Activated effector memory CD4-positive, alpha-beta T cell treated with Interleukin-2 at 50 U/mL for 16 hours (primary cell): ENCODE data around the gene MDM4.

Source experiments
- DNase-seq: peaks from one replicate; pipeline ENCODE4 v3.0.0-alpha.2; 2020

The MDM4 gene

DNA sequence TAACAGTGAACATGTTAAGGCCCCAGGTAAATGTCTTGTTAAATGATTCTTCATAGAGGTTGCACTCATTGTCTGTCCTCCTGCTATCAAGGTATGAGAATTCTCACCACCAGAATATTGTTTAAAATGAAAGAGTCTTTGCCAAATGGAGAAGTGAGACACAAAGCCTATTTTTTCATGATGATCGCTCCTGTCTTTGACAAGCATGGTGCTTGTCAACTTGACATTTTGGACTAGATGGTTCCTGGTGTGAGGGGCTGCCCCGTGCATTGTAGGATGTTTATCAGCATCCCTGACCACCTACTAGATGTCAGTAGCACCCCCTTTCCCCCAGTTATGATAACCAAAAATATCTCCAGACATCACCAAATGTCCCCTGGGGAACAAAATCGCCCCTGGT is 65.6 kb downstream of the MDM4 start:
- no peak for DNase-seq

- DNase-seq, result no peak
Measured at GRCh38 chr1:204583909-204584632, 67.9 kb downstream of the MDM4 start.

DNA sequence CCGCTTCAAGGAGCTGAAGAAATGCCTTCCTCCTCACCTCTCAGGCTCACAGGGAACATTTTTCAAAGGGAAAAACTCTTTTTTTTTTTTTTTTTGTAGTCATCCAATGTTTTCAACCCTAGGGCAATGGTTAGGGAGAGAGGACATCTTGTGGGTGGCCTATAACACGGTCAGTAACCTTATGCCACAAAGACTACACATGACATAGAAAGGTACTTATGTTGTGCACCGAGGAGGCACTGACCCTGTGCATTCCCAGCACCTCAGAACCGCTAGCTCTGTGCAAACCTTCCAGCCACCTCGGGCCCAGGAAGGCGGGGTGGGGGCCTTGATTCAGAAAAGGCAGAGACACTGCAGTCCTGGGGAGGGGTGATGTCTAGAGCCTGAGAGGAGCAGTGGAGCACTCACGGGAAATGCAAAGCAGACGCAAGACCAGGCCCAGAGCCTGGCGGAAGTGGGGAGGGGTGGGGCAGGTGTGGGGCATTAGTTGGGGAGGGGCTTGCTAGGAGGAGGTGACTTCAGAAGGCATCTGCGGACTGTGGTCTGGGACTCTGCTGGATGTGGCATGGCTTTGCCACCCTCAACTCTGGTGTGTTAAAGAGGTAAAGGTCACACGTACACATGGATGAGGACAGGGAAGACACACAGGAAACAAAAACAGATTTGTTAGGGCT is 68.6 kb downstream of the MDM4 start:
- DNase-seq, result no peak

- DNase-seq, result no peak
Measured at GRCh38 chr1:204587621-204588020, 71.4 kb downstream of the MDM4 start.

DNA sequence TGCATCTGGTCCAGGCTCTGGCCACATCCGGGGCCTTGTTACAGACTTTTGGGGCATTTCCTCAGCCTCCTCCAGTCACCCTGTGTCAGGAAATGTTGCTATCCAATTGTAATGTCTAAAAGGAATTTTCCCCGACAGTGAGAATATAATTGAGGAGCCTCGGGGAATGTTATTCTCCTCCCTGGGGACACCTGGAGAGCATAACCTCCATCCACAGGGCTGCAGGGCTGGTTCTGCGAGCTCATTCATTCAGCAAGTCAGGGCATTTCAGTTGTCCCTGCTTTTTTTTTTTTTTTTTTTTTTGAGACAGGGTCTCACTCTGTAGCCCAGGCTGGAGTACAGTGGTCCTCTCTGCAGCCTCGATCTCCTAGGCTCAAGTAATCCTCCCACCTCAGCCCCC is 72.6 kb downstream of the MDM4 start:
- no peak for DNase-seq

DNA sequence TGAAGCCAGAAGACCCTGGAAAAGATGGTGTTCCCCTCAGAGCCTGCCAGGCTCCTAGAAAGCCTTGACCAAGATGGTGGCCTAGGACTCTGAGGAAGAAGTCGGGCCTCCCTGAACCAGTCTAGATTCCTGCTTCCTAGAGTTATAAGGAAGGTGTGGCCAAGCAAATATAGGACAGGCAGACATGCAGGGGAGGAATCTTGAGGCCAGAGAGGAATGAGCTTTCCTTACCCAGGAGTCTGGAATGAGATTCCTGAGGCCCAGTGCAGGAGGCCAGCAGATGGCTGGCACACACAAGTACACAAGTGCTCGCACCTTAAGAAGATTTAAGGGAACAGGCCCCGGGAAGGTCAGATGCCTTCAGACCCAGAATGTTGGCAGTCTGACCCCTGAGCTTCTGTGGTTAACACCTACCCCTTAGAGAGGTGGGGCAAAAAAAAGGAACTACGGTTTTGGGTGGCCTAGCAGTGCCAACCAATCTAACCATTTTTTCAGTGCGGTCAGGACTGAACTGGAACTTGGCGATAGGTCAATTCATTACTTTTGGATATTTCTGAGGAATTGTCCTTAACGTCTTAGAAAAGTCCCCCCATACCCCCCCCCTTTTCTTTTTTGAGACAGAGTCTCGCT is 73.3 kb downstream of the MDM4 start:
- DNase-seq, result no peak

- DNase-seq, result no peak
Measured at GRCh38 chr1:204591473-204592090, 75.4 kb downstream of the MDM4 start.

GRCh38 chr1:204592246-204592948 is 76.2 kb downstream of the MDM4 start:
- DNase-seq, result no peak

DNA sequence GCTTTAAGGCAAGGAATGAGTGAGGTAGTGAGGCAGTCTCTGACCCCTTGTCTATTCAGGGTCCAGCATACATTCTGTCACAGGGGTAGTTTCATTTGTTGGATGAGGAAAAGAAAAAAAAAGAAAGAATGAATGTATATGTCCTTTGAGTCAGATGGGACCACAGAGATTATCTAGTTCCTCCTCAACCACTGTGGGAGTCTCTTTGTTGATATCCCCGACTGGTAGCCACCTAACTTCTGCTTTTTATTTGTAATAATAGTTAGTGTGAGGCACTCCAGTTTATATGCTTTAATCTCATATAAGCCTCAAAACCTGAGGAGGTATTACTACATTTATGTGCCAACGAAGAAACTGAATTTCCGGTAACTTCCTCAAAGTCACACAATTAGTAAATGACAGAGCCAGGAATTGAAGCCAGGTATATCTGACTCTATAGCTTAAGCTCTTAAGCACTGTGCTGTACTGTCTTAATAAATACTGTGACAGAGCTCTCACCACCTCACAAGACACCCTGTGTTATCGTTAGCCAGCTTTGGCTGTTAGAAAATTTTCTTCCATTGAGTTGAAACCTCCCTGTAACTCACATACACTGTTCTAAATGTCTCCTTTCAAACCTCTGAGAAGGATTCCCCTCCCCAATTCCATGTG is 82.2 kb downstream of the MDM4 start:
- no peak for DNase-seq

GRCh38 chr1:204599098-204599497 is 82.9 kb downstream of the MDM4 start:
- DNase-seq, result no peak

DNA sequence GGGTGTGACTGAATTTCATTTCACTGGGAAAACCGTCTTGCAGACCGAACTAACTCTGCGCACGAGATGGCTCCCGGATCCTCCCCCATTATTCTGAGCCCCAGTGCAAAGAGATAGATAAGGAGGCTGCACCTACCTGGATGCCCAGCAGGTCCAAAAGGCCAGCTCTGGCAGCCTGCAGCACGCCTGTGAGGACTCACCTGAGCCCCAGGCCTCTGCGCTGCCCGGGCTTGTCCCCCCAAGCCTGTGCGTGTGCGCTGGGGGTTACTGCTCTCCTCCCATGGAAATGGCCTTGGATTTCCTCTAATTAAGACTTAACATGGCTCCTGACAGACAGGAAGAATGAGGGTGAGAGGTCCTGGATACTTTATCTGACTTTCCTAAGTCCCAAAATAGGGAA is 83.4 kb downstream of the MDM4 start:
- no peak for DNase-seq

GRCh38 chr1:204600203-204600602 is 84.0 kb downstream of the MDM4 start:
- no peak for DNase-seq

- no peak for DNase-seq
Measured at GRCh38 chr1:204600968-204601367, 84.8 kb downstream of the MDM4 start.

DNA sequence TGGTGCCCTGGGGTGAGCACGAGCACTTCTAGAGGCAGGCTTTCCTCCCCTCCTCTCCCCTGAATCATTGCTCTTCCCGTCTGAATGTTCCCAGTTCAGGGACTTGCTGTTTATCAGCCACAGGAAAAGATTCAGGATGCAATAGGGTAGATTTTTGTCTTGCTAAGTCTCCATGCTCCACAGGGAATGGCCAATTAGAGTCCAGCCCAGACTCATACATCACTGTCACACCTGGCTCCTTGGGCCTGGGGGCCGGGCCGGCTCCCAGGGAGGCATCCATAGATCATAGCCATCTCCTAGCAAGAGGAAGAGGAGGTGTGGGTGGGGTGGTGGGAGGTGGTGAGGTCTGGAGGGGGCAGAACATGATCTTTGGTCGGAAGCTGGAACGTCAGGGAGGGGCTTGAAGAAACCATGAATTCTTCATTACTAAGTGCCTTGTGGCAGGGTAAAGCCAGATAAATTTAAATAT is 85.9 kb downstream of the MDM4 start:
- no peak for DNase-seq

DNA sequence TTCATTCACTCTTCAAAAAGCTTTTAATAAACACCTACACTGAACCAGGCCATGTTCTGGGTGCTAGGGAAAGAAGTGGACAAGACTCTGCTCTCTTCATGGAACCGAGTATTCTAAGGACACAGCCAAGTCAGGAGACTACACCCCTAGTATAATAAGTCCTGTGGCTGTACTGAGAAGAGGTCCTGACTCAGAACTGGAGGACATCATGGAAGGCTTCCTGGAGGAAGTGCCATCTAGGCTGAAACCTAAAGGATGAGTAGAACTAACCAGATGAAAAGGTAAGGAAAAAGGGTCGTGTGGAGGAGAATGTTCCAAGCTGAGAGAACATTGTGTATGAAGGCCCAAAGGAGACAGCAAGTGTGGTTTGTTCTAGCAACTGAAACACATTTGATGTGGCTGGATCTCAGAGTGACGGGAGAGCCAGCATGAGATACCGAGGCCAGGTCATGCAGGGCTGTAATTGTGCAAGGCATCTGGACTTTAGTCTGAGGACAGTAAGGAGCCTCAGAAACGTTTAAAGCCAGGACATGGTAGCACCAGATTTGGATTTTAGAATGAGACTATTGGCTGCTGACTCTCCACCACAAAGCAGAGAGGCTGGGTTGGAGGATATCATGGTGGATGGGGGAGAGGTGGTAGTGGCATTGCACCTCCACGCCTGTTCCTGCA is 86.8 kb downstream of the MDM4 start:
- DNase-seq, result no peak

GRCh38 chr1:204605791-204606190 is 89.6 kb downstream of the MDM4 start:
- no peak for DNase-seq
